GM12878 (cell line): ENCODE measurements around the gene PLXNA4. TPM values are rescaled to one million over a fixed set of nuclear protein-coding genes. Genes with fewer than 3 reads are reported as not detected.

Experiments
- ATAC-seq: fragments of 200-7000 bp; cut with Tn5 transposase; 3 replicates; pipeline ENCODE4 v1.9.1; 2020; ENCODE audit warnings: mild to moderate bottlenecking, moderate library complexity
- BruUV-seq: library from RNA; stranded (reverse); fragments of 400-500 nt; replicated peaks from 2 replicates; lab custom pipeline; 2021; lab: Mats Ljungman, UMichigan
- CTCF ChIA-PET: fragments of 300-600 bp; sonication (Branson Sonifier 250); formaldehyde crosslinking; extraction: SDS; loops from one replicate; lab custom pipeline; 2021; ENCODE audit warnings: inconsistent platforms; lab: Yijun Ruan, JAX
- POLR2A ChIA-PET: fragments of 350-600 bp; formaldehyde crosslinking; extraction: SDS; loops from one replicate; lab custom pipeline; 2021; ENCODE audit warnings: inconsistent platforms; lab: Charles Lee
- RAD21 ChIA-PET: fragments of 300-600 bp; sonication (Branson Sonifier 250); formaldehyde crosslinking; loops from one replicate; lab custom pipeline; 2023; ENCODE audit warnings: antibody characterized with exemption; ENCODE audit not compliant: unreplicated experiment; lab: Charles Lee
- SMC1A ChIA-PET: fragments of 300-600 bp; sonication (Branson Sonifier 250); formaldehyde crosslinking; loops from one replicate; lab custom pipeline; 2023; ENCODE audit not compliant: unreplicated experiment, uncharacterized antibody; lab: Charles Lee
- DNase-seq: peaks from one replicate; pipeline ENCODE4 v3.0.0-alpha.2; 2011; ENCODE audit warnings: low read depth, low spot score
- FAIRE-seq: peaks from 3 replicates; lab custom pipeline; 2011; peaks lifted over from hg19 to GRCh38; lab: Jason Lieb, UNC
- H2AFZ ChIP-seq: 2 replicates; pipeline ENCODE4 v1.6.0; 2011; ENCODE audit warnings: low read depth, low read length, control low read depth; ENCODE audit not compliant: control insufficient read depth
- H3K27ac ChIP-seq: 2 replicates; pipeline ENCODE4 v1.5.1; 2011; ENCODE audit warnings: control low read depth; ENCODE audit not compliant: control insufficient read depth, insufficient read depth
- H3K27me3 ChIP-seq, 2 experiments: replicated peaks in 1 of 2; 2 replicates each; pipeline versions ENCODE4 v1.6.0 to v1.6.1; 2011; ENCODE audit warnings: low read length in 1 of 2; ENCODE audit not compliant: control insufficient read depth in 2 of 2, insufficient read depth in 2 of 2
- H3K36me3 ChIP-seq, 2 experiments: 2 replicates each; pipeline ENCODE4 v1.5.1; 2011; ENCODE audit warnings: low read length in 1 of 2; ENCODE audit not compliant: control insufficient read depth in 2 of 2, insufficient read depth in 2 of 2
- H3K4me1 ChIP-seq: 2 replicates; pipeline ENCODE4 v1.6.1; 2011; ENCODE audit warnings: mild to moderate bottlenecking, low read length, moderate library complexity, mixed read lengths; ENCODE audit not compliant: control insufficient read depth, insufficient read depth
- H3K4me2 ChIP-seq: 2 replicates; pipeline ENCODE4 v1.6.0; 2011; ENCODE audit warnings: control low read depth; ENCODE audit not compliant: control insufficient read depth, insufficient read depth
- H3K4me3 ChIP-seq: fragments of 200-600 bp; sonication (generic); 2 replicates; pipeline ENCODE4 v1.5.1; 2016
- H3K79me2 ChIP-seq: 2 replicates; pipeline ENCODE4 v1.6.0; 2011; ENCODE audit warnings: low read length; ENCODE audit not compliant: control insufficient read depth, insufficient read depth
- H3K9ac ChIP-seq: 2 replicates; pipeline ENCODE4 v1.8.0; 2011; ENCODE audit warnings: low read length, control low read depth, mixed read lengths; ENCODE audit not compliant: control insufficient read depth, insufficient read depth
- H3K9me3 ChIP-seq: replicated peaks from 3 replicates; pipeline ENCODE4 v1.5.1; 2011; ENCODE audit warnings: mild to moderate bottlenecking, low read length; ENCODE audit not compliant: control insufficient read depth, insufficient read depth
- H4K20me1 ChIP-seq: 2 replicates; pipeline ENCODE4 v1.6.0; 2011; ENCODE audit not compliant: control insufficient read depth, insufficient read depth
- ATF7 ChIP-seq: fragments of 450-650 bp; IDR thresholded peaks from 2 replicates; pipeline ENCODE4 v1.6.1; 2016; ENCODE audit warnings: low read depth, mild to moderate bottlenecking
- CREB1 ChIP-seq: IDR thresholded peaks from 2 replicates; pipeline ENCODE4 v1.6.1; 2012; ENCODE audit warnings: low read depth, mild to moderate bottlenecking, inconsistent platforms
- EGR1 ChIP-seq, 2 experiments: IDR thresholded peaks; 1 replicate in 1 of 2; 2 replicates in 1 of 2; pipeline ENCODE4 v1.6.1; 2011 to 2012; ENCODE audit warnings: low read depth in 2 of 2, low read length in 2 of 2, borderline replicate concordance in 1 of 2, mild to moderate bottlenecking in 1 of 2, moderate library complexity in 1 of 2
- FOXK2 ChIP-seq: fragments of 450-650 bp; IDR thresholded peaks from 2 replicates; pipeline ENCODE4 v1.6.1; 2017; ENCODE audit warnings: mild to moderate bottlenecking, moderate library complexity
- GATAD2B ChIP-seq: fragments of 450-650 bp; conservative IDR thresholded peaks from 2 replicates; pipeline ENCODE4 v1.6.1; 2017; ENCODE audit warnings: low read depth, mild to moderate bottlenecking, moderate library complexity
- IKZF2 ChIP-seq, 2 experiments: fragments of 450-650 bp; IDR thresholded peaks; 2 replicates each; pipeline ENCODE4 v1.6.1; 2017; ENCODE audit warnings: mild to moderate bottlenecking in 2 of 2, moderate library complexity in 2 of 2
- JUNB ChIP-seq: IDR thresholded peaks from 2 replicates; pipeline ENCODE4 v1.6.1; 2016; ENCODE audit warnings: antibody characterized with exemption, mild to moderate bottlenecking
- KAT2A ChIP-seq: conservative IDR thresholded peaks from 2 replicates; pipeline ENCODE4 v1.6.1; 2011; ENCODE audit warnings: low read depth, low read length; ENCODE audit not compliant: control insufficient read depth
- LARP7 ChIP-seq: fragments of 450-650 bp; IDR thresholded peaks from 2 replicates; pipeline ENCODE4 v1.6.1; 2017; ENCODE audit warnings: mild to moderate bottlenecking
- NFYB ChIP-seq: IDR thresholded peaks from 2 replicates; pipeline ENCODE4 v1.6.1; 2011; ENCODE audit warnings: low read depth, mild to moderate bottlenecking, low read length, improper control_type of control experiment, moderate library complexity; ENCODE audit not compliant: insufficient read depth
- POLR2A ChIP-seq: IDR thresholded peaks from 2 replicates; pipeline ENCODE4 v1.6.1; 2011; ENCODE audit warnings: low read depth, mild to moderate bottlenecking, low read length
- RAD51 ChIP-seq: fragments of 450-650 bp; IDR thresholded peaks from 2 replicates; pipeline ENCODE4 v1.6.1; 2016; ENCODE audit warnings: moderate library complexity, mild to moderate bottlenecking, inconsistent platforms
- RFX5 ChIP-seq: IDR thresholded peaks from 2 replicates; pipeline ENCODE4 v1.6.1; 2011; ENCODE audit warnings: low read depth, low read length, improper control_type of control experiment
- SIN3A ChIP-seq: IDR thresholded peaks from 2 replicates; pipeline ENCODE4 v1.6.1; 2012; ENCODE audit warnings: low read depth, low read length, improper control_type of control experiment
- SMC3 ChIP-seq: IDR thresholded peaks from 2 replicates; pipeline ENCODE4 v1.6.1; 2011; ENCODE audit warnings: low read length, improper control_type of control experiment, borderline replicate concordance
- STAT1 ChIP-seq: fragments of 450-650 bp; conservative IDR thresholded peaks from 2 replicates; pipeline ENCODE4 v1.6.1; 2014; ENCODE audit warnings: antibody characterized with exemption, mild to moderate bottlenecking
- SUPT20H ChIP-seq: IDR thresholded peaks from 2 replicates; pipeline ENCODE4 v1.6.1; 2011; ENCODE audit warnings: low read depth, mild to moderate bottlenecking, low read length, moderate library complexity, borderline replicate concordance; ENCODE audit not compliant: control insufficient read depth
- TARDBP ChIP-seq: IDR thresholded peaks from 2 replicates; pipeline ENCODE4 v1.6.1; 2016; ENCODE audit warnings: borderline replicate concordance
- TBL1XR1 ChIP-seq: IDR thresholded peaks from 2 replicates; pipeline ENCODE4 v1.6.1; 2012; ENCODE audit warnings: low read depth, low read length, improper control_type of control experiment
- ZNF622 ChIP-seq: fragments of 450-650 bp; IDR thresholded peaks from 2 replicates; pipeline ENCODE4 v1.6.1; 2017; ENCODE audit warnings: mild to moderate bottlenecking, inconsistent platforms
- WGBS: methylation state at CpG from one replicate; pipeline ENCODE4 v1.1.6; 2016; ENCODE audit warnings: low lambda C conversion rate; ENCODE audit not compliant: insufficient replicate concordance, insufficient coverage; ENCODE audit errors: missing lambda C conversion rate; 5-methylcytosine and 5-hydroxymethylcytosine counted together
- in situ Hi-C: fragments of 300-500 bp; cut with MboI; formaldehyde crosslinking; loops from 9 replicates; pipeline ENCODE4 v1.14.3; 2018; ENCODE audit warnings: mixed read lengths
- intact Hi-C: fragments of 100-400 bp; cut with micrococcal nuclease; formaldehyde crosslinking; loops from one replicate; pipeline ENCODE4 v1.14.2; 2022; ENCODE audit not compliant: unreplicated experiment
- polyA plus RNA-seq, 11 experiments: library from polyadenylated mRNA; depleted of rRNA in 4 of 11; unstranded in 6 of 11; stranded (reverse) in 5 of 11; fragments of >200 nt; fragmentation: Nextera tagmentation in 4 of 11; fragmentation: Illumina TruSeq in 1 of 11; extraction: Ambion mirVana in 4 of 11; extraction: Trizol in 1 of 11; gene quantifications; 1 replicate in 1 of 11; 2 replicates in 10 of 11; pipeline versions ENCODE4 v1.2.1 to v1.2.3, GENCODE V29; 2011 to 2016; ENCODE audit warnings: inconsistent platforms in 2 of 11, missing spikeins in 2 of 11, low read depth in 1 of 11
- total RNA-seq, 4 experiments: library from RNA; depleted of rRNA in 3 of 4; stranded (reverse); fragments of >200 nt in 3 of 4; fragmentation: Illumina TruSeq in 1 of 4; extraction: Trizol in 1 of 4; gene quantifications; 2 replicates each; pipeline versions ENCODE4 v1.2.1 to v1.2.3, GENCODE V29; 2013 to 2021
- TF ChIP-seq, protein P1 (sequence below): fragments of 450-650 bp; IDR thresholded peaks from 2 replicates; pipeline ENCODE4 v1.6.1; 2016; ENCODE audit warnings: mild to moderate bottlenecking, moderate library complexity, borderline replicate concordance

The PLXNA4 gene
- total and polyA plus RNA-seq, 10 of the 15 experiments (the other 5 are each of a cell fraction or from before 2014, with no cell fraction given) = 0.03 TPM; not detected in 9

DNA sequence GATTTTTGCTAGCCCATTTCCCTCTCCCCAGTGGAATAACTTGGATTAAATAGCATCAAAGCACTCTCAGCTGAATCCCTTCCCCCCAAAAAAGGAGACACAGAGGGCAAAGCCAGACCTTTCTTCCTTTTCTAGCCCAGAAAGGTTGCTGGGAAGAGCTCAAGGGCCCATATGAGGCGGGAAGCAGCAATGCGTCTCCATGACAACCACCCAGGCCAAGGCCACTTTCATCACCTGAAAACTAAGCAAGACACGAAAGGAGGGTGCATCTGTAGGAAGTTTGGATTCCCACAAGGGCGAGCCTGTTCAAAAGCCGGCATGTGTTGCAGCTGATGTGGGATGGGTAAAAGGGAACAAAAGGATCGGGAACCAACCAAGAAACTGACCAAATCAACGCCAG is 229.1 kb downstream of the PLXNA4 start (continued):
- TF ChIP-seq, protein P1, sequence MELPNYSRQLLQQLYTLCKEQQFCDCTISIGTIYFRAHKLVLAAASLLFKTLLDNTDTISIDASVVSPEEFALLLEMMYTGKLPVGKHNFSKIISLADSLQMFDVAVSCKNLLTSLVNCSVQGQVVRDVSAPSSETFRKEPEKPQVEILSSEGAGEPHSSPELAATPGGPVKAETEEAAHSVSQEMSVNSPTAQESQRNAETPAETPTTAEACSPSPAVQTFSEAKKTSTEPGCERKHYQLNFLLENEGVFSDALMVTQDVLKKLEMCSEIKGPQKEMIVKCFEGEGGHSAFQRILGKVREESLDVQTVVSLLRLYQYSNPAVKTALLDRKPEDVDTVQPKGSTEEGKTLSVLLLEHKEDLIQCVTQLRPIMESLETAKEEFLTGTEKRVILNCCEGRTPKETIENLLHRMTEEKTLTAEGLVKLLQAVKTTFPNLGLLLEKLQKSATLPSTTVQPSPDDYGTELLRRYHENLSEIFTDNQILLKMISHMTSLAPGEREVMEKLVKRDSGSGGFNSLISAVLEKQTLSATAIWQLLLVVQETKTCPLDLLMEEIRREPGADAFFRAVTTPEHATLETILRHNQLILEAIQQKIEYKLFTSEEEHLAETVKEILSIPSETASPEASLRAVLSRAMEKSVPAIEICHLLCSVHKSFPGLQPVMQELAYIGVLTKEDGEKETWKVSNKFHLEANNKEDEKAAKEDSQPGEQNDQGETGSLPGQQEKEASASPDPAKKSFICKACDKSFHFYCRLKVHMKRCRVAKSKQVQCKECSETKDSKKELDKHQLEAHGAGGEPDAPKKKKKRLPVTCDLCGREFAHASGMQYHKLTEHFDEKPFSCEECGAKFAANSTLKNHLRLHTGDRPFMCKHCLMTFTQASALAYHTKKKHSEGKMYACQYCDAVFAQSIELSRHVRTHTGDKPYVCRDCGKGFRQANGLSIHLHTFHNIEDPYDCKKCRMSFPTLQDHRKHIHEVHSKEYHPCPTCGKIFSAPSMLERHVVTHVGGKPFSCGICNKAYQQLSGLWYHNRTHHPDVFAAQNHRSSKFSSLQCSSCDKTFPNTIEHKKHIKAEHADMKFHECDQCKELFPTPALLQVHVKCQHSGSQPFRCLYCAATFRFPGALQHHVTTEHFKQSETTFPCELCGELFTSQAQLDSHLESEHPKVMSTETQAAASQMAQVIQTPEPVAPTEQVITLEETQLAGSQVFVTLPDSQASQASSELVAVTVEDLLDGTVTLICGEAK = no peak
- no peak for TF ChIP-seq FOXK2

DNA sequence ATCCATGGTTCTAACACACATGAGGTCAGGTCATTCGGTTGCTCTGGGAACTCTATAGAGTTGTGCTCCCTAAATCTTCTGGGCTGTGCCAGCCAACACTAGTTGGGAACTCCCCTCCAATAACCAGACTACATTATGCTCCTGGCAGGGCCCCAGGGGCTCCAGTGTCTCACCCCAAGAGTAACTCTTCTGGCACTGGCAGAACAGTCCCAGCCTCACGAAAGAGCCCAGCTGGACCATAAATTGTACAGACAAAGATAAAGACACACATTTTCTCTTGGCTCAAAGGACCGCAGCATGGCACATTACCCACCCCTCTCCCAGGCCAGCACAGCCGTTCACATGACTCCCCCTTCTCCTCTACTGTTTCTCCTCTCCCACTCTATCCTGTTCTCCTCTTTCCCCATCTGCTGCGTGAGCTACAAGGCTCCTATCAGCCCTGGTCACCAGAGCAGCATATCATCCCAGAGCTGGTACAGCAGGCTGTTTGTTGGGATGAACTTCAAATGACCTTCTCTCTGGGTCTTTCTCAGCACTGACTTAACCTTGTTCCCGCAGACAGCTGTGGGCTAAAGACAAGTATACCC is 230.6 kb downstream of the PLXNA4 start:
- H3K4me2 ChIP-seq = no peak overlapping the region
- FAIRE-seq = no peak
- TF ChIP-seq RFX5 (no peak), TARDBP (no peak), IKZF2 (IDR thresholded peaks at IDR 0.05) (no peak), NFYB (no peak), POLR2A (no peak), JUNB (no peak), TBL1XR1 (no peak), SIN3A (no peak), FOXK2 (no peak), SUPT20H (no peak), GATAD2B (no peak), EGR1 (IDR thresholded peaks at IDR 0.05; ENCODE audit: borderline replicate concordance in 1 of 2, low read depth in 2 of 2, low read length in 2 of 2) (no peak), CREB1 (no peak), KAT2A (no peak), ATF7 (no peak), RAD51 (no peak), SMC3 (no peak), LARP7 (no peak), STAT1 (no peak), ZNF622 (no peak)
- TF ChIP-seq, all 136 proteins: peak for 0
- POLR2A ChIA-PET = no interaction called here
- Histone ChIP-seq H3K36me3 (no peaks in the 10 kb centered on the region), H3K4me3 (no peak overlapping the region), H2AFZ (no peak overlapping the region), H3K4me1 (no peaks in the 10 kb centered on the region), H3K27me3 (peaks cover 0 to 6% of the 10 kb centered on the region in 2 experiments; a peak in 2 of 4 replicates), H3K9ac (no peak overlapping the region), H4K20me1 (no peaks in the 10 kb centered on the region), H3K27ac (no peak overlapping the region), H3K79me2 (no peaks in the 10 kb centered on the region), H3K9me3 (no peaks in the 10 kb centered on the region)
- RAD21 ChIA-PET = no interaction called here
- intact Hi-C loops (no loop called here), in situ Hi-C loops (no loop called here)
- BruUV-seq = no TSS peak
- no peak for DNase-seq
- ATAC-seq = no peak
- CTCF ChIA-PET = interaction anchor here (0.6 kb wide), 1 partner anchor 527 kb away, joined by 4 read pairs; no protein-coding TSS in a partner anchor
- 12% methylated on average over 6 of the region's 6 CpGs for WGBS
- SMC1A ChIA-PET = no interaction called here
